IPS-NIHi11 (cell line): ENCODE results near the gene DDB1.

Experiments
- DNase-seq: peaks from one replicate; pipeline ENCODE4 v3.0.0; 2012; ENCODE audit warnings: mixed read lengths, low spot score

Gene DDB1

GRCh38 chr11:61332797-61333549, at the start of gene DDB1, which contains the start of gene TKFC:
TSS of gene DDB1 (minus strand) at chr11:61333105. CDS start at chr11:61332968, 137 bp downstream.
TSS of gene TKFC (plus strand) at chr11:61333228. CDS start at chr11:61334729, 1,501 bp downstream.
- peak; percentile 100 for DNase-seq

GRCh38 chr11:61380884-61381283, 48.0 kb upstream of the DDB1 start:
- DNase-seq = no peak

- DNase-seq = no peak
These were observed 45.9 kb upstream of the DDB1 start for GRCh38 chr11:61378713-61379313.

- DNase-seq = no peak
These were observed 44.7 kb upstream of the DDB1 start for GRCh38 chr11:61377461-61378160.

GRCh38 chr11:61375761-61376108, 42.8 kb upstream of the DDB1 start:
- no peak for DNase-seq

- DNase-seq = no peak
These were observed 39.9 kb upstream of the DDB1 start for GRCh38 chr11:61372659-61373420.

GRCh38 chr11:61370349-61371005, 37.6 kb upstream of the DDB1 start:
- no peak for DNase-seq

GRCh38 chr11:61369372-61370348, 36.8 kb upstream of the DDB1 start:
- DNase-seq = no peak

- DNase-seq = no peak
These were observed 35.7 kb upstream of the DDB1 start for GRCh38 chr11:61368646-61369045.

GRCh38 chr11:61367406-61367805, 34.5 kb upstream of the DDB1 start:
- DNase-seq = no peak

GRCh38 chr11:61364012-61364675, 31.2 kb upstream of the DDB1 start:
- DNase-seq = no peak

GRCh38 chr11:61362542-61362875, 29.6 kb upstream of the DDB1 start:
- DNase-seq = peak; percentile 36

- peak; percentile 97 for DNase-seq
These were observed 29.0 kb upstream of the DDB1 start, which contains the start of the genes CYB561A3 and TMEM138 for GRCh38 chr11:61361741-61362541. TSS of gene CYB561A3 (minus strand) at chr11:61361882. CDS start at chr11:61356713, 5,169 bp downstream. TSS of gene TMEM138 (plus strand) at chr11:61362374. CDS start at chr11:61364391, 2,017 bp downstream.

GRCh38 chr11:61361237-61361740, 28.4 kb upstream of the DDB1 start:
- no peak for DNase-seq

GRCh38 chr11:61359516-61359915, 26.6 kb upstream of the DDB1 start:
- no peak for DNase-seq

GRCh38 chr11:61358566-61358965, 25.7 kb upstream of the DDB1 start:
- DNase-seq = no peak

GRCh38 chr11:61357894-61358239, 25.0 kb upstream of the DDB1 start:
- no peak for DNase-seq

- DNase-seq = no peak
These were observed 24.5 kb upstream of the DDB1 start for GRCh38 chr11:61357233-61357893.
